Stimulated activated CD4-positive, alpha-beta T cell treated with anti-CD3 and anti-CD28 coated beads, Interleukin-12 subunit alpha, Interleukin-12 subunit beta, amount 100 ng/mL, for 4 hours (primary cell): ENCODE measurements around the gene SNX25.
"Not testable (repeated sequence)": the region's sequence is repeated elsewhere in the genome, so short reads cannot be mapped to it uniquely, and the experiment has no call there.

ENCODE experiments used
- DNase-seq: peaks from one replicate; pipeline ENCODE4 v3.0.0-alpha.2; 2020

Gene SNX25

GRCh38 chr4:185311113-185311888 is 101.9 kb downstream of the SNX25 start:
- no peak for DNase-seq

GRCh38 chr4:185312699-185313098 is 103.3 kb downstream of the SNX25 start:
- no peak for DNase-seq

- DNase-seq: not testable (repeated sequence)
These were observed 108.1 kb downstream of the SNX25 start for GRCh38 chr4:185317462-185317861.

GRCh38 chr4:185317880-185318279 is 108.5 kb downstream of the SNX25 start:
- DNase-seq: no peak

- no peak for DNase-seq
These were observed 109.3 kb downstream of the SNX25 start for GRCh38 chr4:185318679-185319078.

- DNase-seq: no peak
These were observed 113.4 kb downstream of the SNX25 start for GRCh38 chr4:185322803-185323202.

- no peak for DNase-seq
These were observed 114.2 kb downstream of the SNX25 start for GRCh38 chr4:185323606-185324005.

- DNase-seq: not testable (repeated sequence)
These were observed 115.0 kb downstream of the SNX25 start for GRCh38 chr4:185324361-185324760.

- DNase-seq: not testable (repeated sequence)
These were observed 116.3 kb downstream of the SNX25 start for GRCh38 chr4:185325721-185326120.

GRCh38 chr4:185328586-185328985 is 119.2 kb downstream of the SNX25 start:
- no peak for DNase-seq

GRCh38 chr4:185329879-185330510 is 120.6 kb downstream of the SNX25 start:
- not testable (repeated sequence) for DNase-seq

- no peak for DNase-seq
These were observed 123.4 kb downstream of the SNX25 start for GRCh38 chr4:185332575-185333464.

- no peak for DNase-seq
These were observed 124.9 kb downstream of the SNX25 start for GRCh38 chr4:185334326-185334725.

GRCh38 chr4:185335579-185335978 is 126.2 kb downstream of the SNX25 start:
- DNase-seq: no peak

- no peak for DNase-seq
These were observed 130.5 kb downstream of the SNX25 start for GRCh38 chr4:185339941-185340340.

GRCh38 chr4:185341377-185341776 is 132.0 kb downstream of the SNX25 start:
- DNase-seq: no peak

GRCh38 chr4:185341841-185342240 is 132.4 kb downstream of the SNX25 start:
- no peak for DNase-seq

- DNase-seq: no peak
These were observed 134.6 kb downstream of the SNX25 start for GRCh38 chr4:185343726-185344581.

- DNase-seq: no peak
These were observed 135.5 kb downstream of the SNX25 start for GRCh38 chr4:185344743-185345538.

GRCh38 chr4:185346975-185347601 is 137.7 kb downstream of the SNX25 start:
- DNase-seq: no peak

GRCh38 chr4:185351691-185352090 is 142.3 kb downstream of the SNX25 start:
- no peak for DNase-seq
